Psoas muscle (tissue), 8 donors: ENCODE measurements around the gene TANC1. TPM values are rescaled to one million over a fixed set of nuclear protein-coding genes. Genes with fewer than 3 reads are reported as not detected.
"Not testable (repeated sequence)": the region's sequence is repeated elsewhere in the genome, so short reads cannot be mapped to it uniquely, and the experiment has no call there.

Experiments
- ATAC-seq, 4 donors: fragments of 200-7000 bp; cut with Tn5 transposase; one replicate each; pipeline ENCODE4 v1.9.1; 2020; ENCODE audit warnings: moderate library complexity in 3 of 4, mild to moderate bottlenecking in 2 of 4
- DNase-seq, 2 donors: peaks; one replicate each; pipeline ENCODE4 v3.0.0-alpha.2; 2020
- H3K27ac ChIP-seq: fragments of 200-600 bp; one replicate; pipeline ENCODE4 v1.8.0; 2022
- H3K27me3 ChIP-seq, 3 donors: fragments of 200-600 bp in 1 of 3; one replicate each; pipeline versions ENCODE4 v1.6.1 to v1.8.0; 2013 to 2022; ENCODE audit warnings: low read length in 2 of 3, mild to moderate bottlenecking in 2 of 3, moderate library complexity in 1 of 3; ENCODE audit not compliant: insufficient read depth in 3 of 3
- H3K36me3 ChIP-seq, 2 donors: fragments of 200-600 bp in 1 of 2; one replicate each; pipeline versions ENCODE4 v1.6.1 to v1.8.0; 2013 to 2022; ENCODE audit warnings: low read depth in 1 of 2, mild to moderate bottlenecking in 1 of 2, moderate library complexity in 1 of 2; ENCODE audit not compliant: insufficient read depth in 1 of 2
- H3K4me1 ChIP-seq: fragments of 200-600 bp; one replicate; pipeline ENCODE4 v1.8.0; 2022
- H3K4me3 ChIP-seq: fragments of 200-600 bp; one replicate; pipeline ENCODE4 v1.8.0; 2022; ENCODE audit warnings: mild to moderate bottlenecking
- H3K9me3 ChIP-seq: fragments of 200-600 bp; one replicate; pipeline ENCODE4 v1.8.0; 2022
- WGBS, 3 donors: extraction: QIAGEN DNeasy Blood & Tissue Kit; methylation state at CpG; one replicate each; pipeline versions ENCODE4 v1.1.6 to v1.1.7; 2013; 5-methylcytosine and 5-hydroxymethylcytosine counted together
- intact Hi-C, 2 donors: fragments of 100-400 bp; cut with DNase I; formaldehyde crosslinking; loops; one replicate each; pipeline versions ENCODE4 v1.11.0 to v1.14.2; 2022
- polyA plus RNA-seq, 3 donors: library from polyadenylated mRNA; stranded (reverse); fragments of 200-250 nt; gene quantifications; one replicate each; pipeline ENCODE4 v1.2.3, GENCODE V29; 2013
- total RNA-seq, 4 donors: library from RNA; stranded (reverse); fragmentation: NEBNext Ultra II Directional in 2 of 4; extraction: Animal tissue kit (Norgen Biotek cat#: 25700) in 2 of 4; gene quantifications; one replicate each; pipeline versions ENCODE4 v1.2.1 to v1.2.4, GENCODE V29; 2021 to 2023
- TF ChIP-seq, protein P1 (sequence below): fragments of 200-600 bp; IDR thresholded peaks from one replicate; pipeline ENCODE4 v1.8.0; 2022; ENCODE audit warnings: antibody characterized with exemption
- donor health status: healthy with polysubstance abuse.
- donor health status: DM: no; HTN: no; CAD: no; lungs with moderate emphysema.
- donor health status: Bipolar disorder and iron deficiency.
- donor health status: healthy.
- donor health status: DM: yes; HTN: yes; CAD: no.
- donor health status: DM: no; HTN: no; CAD: no.
- donor health status: DM: no; HTN: no; CAD: no.
- donor health status: DM: yes; HTN: yes; CAD: no.

The TANC1 gene
- total and polyA plus RNA-seq, 7 donors: 1.9 to 7.5 (median 3.2) TPM

GRCh38 chr2:159094173-159094737 is 125.8 kb downstream of the TANC1 start:
- intact Hi-C loops: no loop called here

DNA sequence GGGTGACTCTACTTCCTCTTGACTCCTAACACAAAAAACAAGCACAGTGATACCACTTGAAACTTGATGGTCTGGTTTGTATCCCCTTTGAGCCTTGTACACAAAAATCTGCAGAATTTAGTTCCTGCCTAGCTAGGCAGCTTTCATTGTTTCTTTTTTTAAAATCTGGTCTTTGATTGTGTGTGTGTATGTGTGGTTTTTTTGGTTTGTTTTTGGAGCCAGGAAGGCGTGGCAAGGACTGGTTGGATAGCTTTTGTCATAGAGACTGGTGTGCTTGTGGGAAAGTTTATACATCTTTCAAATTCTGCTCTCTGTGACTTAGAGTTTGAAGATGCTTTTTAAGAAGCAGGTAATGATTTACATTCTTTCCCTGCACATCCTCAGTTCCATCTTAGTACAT is 127.4 kb downstream of the TANC1 start:
- intact Hi-C loops: no loop called here
- Histone ChIP-seq H3K4me1 (peaks cover 3% of the 10 kb centered on the region), H3K36me3 (no peaks in the 10 kb centered on the region), H3K9me3 (no peaks in the 10 kb centered on the region), H3K4me3 (no peak overlapping the region), H3K27ac (no peak overlapping the region), H3K27me3 (no peaks in the 10 kb centered on the region)
- TF ChIP-seq, protein P1, sequence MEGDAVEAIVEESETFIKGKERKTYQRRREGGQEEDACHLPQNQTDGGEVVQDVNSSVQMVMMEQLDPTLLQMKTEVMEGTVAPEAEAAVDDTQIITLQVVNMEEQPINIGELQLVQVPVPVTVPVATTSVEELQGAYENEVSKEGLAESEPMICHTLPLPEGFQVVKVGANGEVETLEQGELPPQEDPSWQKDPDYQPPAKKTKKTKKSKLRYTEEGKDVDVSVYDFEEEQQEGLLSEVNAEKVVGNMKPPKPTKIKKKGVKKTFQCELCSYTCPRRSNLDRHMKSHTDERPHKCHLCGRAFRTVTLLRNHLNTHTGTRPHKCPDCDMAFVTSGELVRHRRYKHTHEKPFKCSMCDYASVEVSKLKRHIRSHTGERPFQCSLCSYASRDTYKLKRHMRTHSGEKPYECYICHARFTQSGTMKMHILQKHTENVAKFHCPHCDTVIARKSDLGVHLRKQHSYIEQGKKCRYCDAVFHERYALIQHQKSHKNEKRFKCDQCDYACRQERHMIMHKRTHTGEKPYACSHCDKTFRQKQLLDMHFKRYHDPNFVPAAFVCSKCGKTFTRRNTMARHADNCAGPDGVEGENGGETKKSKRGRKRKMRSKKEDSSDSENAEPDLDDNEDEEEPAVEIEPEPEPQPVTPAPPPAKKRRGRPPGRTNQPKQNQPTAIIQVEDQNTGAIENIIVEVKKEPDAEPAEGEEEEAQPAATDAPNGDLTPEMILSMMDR: no peak
- WGBS, 3 donors: 69 to 97% (median 86%) methylated on average over 1 of the region's 1 CpG
- ATAC-seq (no peak), DNase-seq (no peak)

More at GRCh38 chr2:159094173-159094737, 125.8 kb downstream of the TANC1 start:
- WGBS, 3 donors: 37 to 58% (median 49%) methylated on average over 10 of the region's 10 CpGs
- Histone ChIP-seq H3K27ac (no peak overlapping the region), H3K36me3 (no peaks in the 10 kb centered on the region), H3K4me3 (no peak overlapping the region), H3K4me1 (peaks cover 15% of the 10 kb centered on the region), H3K27me3 (no peaks in the 10 kb centered on the region), H3K9me3 (no peaks in the 10 kb centered on the region)
- TF ChIP-seq, protein P1: no peak
- ATAC-seq (peak in 2 of 4 donors; percentile 51 to 54), DNase-seq (peak in 1 of 2 donors; percentile 18)

DNA sequence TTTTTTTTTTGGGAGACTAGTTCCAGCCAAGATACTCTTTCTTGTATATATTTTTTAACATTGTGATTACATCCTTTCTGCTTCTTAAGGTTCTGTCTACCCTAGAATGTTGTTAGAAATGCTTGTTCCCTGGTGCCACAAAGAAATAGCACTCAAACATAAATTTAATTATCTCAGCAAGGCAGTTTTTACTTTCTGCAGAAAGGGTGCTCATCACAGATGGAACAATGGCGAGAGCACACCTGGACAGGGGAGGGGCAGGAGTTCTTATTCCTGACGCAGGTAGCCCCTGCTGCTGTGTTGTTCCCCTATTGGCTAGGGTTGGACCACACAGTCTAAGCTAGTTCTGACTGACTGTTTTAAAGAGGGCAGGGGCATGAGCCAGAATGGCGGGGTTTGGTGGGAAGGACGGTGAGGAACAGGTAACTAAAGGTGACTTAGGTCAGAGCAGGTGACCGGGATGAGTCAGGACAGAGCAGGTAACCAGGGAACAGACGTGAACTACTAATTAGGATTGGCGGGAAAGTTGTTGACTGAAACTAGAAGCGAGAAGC is 127.9 kb downstream of the TANC1 start:
- DNase-seq, H3K27ac ChIP-seq, H3K27me3 ChIP-seq, H3K9me3 ChIP-seq, H3K4me1 ChIP-seq, intact Hi-C loops, H3K36me3 ChIP-seq, ATAC-seq, H3K4me3 ChIP-seq: not testable (repeated sequence)
- 92 to 98% (median 97%) methylated on average over 8 of the region's 8 CpGs for WGBS, 3 donors

DNA sequence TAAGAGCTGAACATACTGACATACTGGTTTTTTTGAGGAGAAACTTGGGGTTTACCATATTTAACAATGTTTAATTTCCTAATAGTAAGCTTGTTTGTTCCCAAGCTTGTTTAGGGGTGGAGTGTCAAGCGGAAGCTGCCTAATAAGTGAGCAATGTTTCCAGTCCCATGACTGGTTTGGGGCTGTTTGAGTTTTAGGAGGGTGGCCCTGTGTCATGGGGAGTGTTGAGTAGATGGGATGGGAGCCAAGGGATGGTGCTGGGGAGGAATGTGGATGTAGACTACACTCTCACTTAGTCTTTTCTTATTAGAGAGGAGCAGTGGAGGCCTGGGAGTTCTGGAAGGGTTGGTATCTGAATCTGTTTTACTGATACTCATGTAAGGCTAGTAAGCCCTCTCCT is 128.5 kb downstream of the TANC1 start:
- Histone ChIP-seq H3K4me1 (peaks cover 3% of the 10 kb centered on the region), H3K27ac (no peak overlapping the region)
- no peak for ATAC-seq

DNA sequence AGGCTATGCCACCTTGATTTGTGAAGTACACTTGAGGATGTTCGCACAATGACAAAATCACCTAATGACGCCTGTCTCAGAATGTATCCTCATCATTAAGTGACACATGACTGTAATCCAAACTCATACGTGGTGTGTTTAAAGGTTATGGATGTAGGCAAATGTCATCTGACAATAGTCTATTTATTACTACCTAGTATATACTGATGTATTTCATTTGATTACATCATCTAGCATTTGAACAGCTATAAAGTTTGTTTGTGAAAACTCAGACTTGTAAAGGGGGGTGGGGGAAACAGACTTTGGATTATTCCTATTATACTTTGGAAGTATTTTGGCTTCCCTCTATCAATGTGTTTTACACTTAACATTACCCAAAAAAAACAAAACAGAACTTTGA is 129.9 kb downstream of the TANC1 start:
- no peak overlapping the region for H3K4me3 ChIP-seq
- no peaks in the 10 kb centered on the region for H3K4me1 ChIP-seq
- WGBS, 3 donors: 91 to 93% (median 92%) methylated on average over 3 of the region's 3 CpGs
- no peak for ATAC-seq
- TF ChIP-seq, protein P1: no peak
- H3K9me3 ChIP-seq: no peaks in the 10 kb centered on the region
- H3K27ac ChIP-seq: no peak overlapping the region
- no peaks in the 10 kb centered on the region for H3K36me3 ChIP-seq
- DNase-seq: no peak
- intact Hi-C loops: no loop called here
- H3K27me3 ChIP-seq: no peaks in the 10 kb centered on the region

More for the DNA sequence above, 128.5 kb downstream of the TANC1 start:
- Histone ChIP-seq H3K4me3 (no peak overlapping the region), H3K9me3 (no peaks in the 10 kb centered on the region), H3K27me3 (no peaks in the 10 kb centered on the region), H3K36me3 (no peaks in the 10 kb centered on the region)
- intact Hi-C loops: no loop called here
- 96 to 100% (median 98%) methylated on average over 1 of the region's 1 CpG for WGBS, 3 donors
- no peak for DNase-seq
- TF ChIP-seq, protein P1: no peak
